RCC 7860 (cell line): Measurements from ENCODE around the gene GPRASP3.
A peak's percentile ranks its signal among the peaks of the same experiment; 100 is the strongest.

Experiments used
- DNase-seq: peaks from one replicate; pipeline ENCODE4 v3.0.0-alpha.2; 2015; ENCODE audit warnings: low spot score
- FAIRE-seq: peaks from 2 replicates; lab custom pipeline; 2012; peaks lifted over from hg19 to GRCh38; lab: Jason Lieb, UNC

The GPRASP3 gene

DNA sequence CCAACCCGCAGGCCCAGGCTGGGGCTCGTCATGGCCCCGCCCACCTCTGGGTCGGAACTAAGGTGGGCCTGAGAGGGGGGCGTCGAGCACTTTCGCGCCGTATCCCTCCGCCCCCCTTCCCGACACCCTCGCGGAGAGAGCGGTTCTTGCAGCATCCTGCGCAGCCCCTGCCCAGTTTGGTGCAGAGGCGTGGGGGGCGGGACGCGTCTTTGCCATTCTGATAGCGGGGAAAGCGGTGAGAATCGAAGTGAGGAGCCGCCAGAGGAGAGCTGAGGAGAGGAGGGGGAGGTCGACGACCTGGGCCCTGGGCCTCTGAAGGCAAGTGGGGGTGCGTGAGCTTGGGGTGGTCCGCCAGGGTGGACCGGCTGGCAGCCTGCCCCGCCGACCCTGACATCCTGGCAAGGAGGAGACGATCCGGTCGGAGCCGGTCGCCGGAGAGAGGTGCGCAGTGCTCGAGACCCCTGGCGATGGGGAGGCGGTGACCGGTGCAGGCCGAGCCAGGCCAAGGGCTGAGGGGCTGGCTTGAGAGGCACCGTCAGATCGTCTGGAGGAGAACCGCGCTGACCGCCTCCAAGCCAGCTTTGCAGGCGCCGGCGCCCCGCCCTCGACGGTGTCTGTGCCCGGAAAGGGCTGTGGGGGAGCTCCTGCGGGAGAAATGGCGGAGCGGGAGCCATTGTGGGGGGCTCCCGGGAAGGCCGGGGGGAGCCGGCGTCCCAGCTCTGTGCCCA is 25.5 kb downstream of the GPRASP3 start:
- DNase-seq (no peak), FAIRE-seq (no peak)

DNA sequence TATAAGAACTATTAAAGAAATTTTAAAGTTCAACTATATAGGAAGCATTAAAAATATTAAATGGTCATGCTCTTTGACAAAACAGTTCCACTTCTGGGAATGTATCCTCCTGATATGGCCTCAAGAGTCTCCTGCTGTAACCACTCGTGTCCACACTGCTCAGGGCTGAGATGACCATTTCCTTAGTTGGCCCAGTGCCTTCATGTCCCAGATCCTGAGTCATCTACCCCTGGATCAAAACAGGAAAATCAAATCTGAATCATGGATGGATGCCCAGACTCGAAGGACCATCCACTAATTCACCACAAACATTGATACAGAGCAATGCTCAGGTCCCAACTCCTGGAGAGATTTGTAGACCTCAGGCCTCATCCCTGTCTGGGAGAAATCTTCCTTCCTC is 44.7 kb downstream of the GPRASP3 start:
- peak; percentile 38 for DNase-seq

GRCh38 chrX:102765809-102766208 is 45.3 kb downstream of the GPRASP3 start:
- DNase-seq = no peak
- no peak for FAIRE-seq

More for the DNA sequence above, 44.7 kb downstream of the GPRASP3 start:
- peak; percentile 73 for FAIRE-seq

- FAIRE-seq (no peak), DNase-seq (no peak)
Measured at GRCh38 chrX:102767287-102767686, 46.7 kb downstream of the GPRASP3 start.

DNA sequence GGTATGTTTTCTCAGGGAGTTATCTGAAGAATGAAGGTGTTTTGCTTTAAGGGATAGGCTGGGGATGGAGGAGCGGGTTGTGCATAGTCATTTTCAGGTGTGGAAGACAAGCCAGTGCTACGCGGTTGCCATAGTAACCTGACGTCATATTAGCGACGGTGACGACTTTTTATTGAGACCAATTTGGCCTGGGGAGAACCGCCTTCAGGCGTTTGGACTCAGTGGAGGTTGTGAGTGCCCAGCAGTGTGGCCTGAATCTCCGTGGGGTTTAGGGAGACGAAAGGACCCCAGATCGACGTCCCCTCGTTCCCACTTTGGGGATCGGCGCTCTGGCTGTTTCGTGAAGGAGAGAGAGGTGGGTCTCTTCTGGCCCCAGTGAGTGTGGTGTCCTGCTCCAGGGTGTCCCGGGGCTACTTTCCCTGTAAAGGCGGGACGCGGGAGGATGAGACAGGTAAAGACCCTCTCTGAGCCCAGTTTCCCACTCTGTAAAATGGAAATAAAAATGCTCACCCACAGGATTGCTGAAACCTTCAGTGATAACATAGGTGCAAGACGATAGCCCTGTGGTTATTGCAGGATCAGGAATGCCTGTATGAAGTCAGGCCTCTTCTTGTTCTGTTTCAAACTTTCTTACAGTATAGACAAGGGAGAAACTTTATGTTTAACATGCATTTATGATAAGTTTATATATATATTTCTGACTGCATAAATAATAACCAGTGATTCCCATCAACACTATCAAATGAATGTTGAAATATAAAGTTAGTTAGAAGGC is 48.6 kb downstream of the GPRASP3 start:
- DNase-seq = peak; percentile 82
- FAIRE-seq = peak; percentile 78
